Left ventricle myocardium inferior (tissue), 1 donor: ENCODE data around the gene RAB8B. TPM values are rescaled to one million over a fixed set of nuclear protein-coding genes. Genes with fewer than 3 reads are reported as not detected.

Source experiments
- DNase-seq: peaks from one replicate; pipeline ENCODE4 v3.0.0-alpha.2; 2020
- H3K27ac ChIP-seq: fragments of 200-600 bp; replicated peaks from 2 replicates; pipeline ENCODE4 v1.8.0; 2021
- H3K27me3 ChIP-seq: fragments of 200-600 bp; 2 replicates; pipeline ENCODE4 v1.8.0; 2021; ENCODE audit warnings: low read depth
- H3K36me3 ChIP-seq: fragments of 200-600 bp; 2 replicates; pipeline ENCODE4 v1.8.0; 2021
- H3K4me1 ChIP-seq: fragments of 200-600 bp; 2 replicates; pipeline ENCODE4 v1.8.0; 2021
- H3K4me3 ChIP-seq: fragments of 200-600 bp; 2 replicates; pipeline ENCODE4 v1.8.0; 2021; ENCODE audit warnings: mild to moderate bottlenecking, moderate library complexity
- H3K9me3 ChIP-seq: fragments of 200-600 bp; replicated peaks from 2 replicates; pipeline ENCODE4 v1.8.0; 2021
- CTCF ChIP-seq: fragments of 200-600 bp; IDR thresholded peaks from 2 replicates; pipeline ENCODE4 v1.8.0; 2021; ENCODE audit warnings: antibody characterized with exemption, mild to moderate bottlenecking, borderline replicate concordance
- intact Hi-C: fragments of 100-400 bp; cut with micrococcal nuclease; formaldehyde crosslinking; loops from one replicate; pipeline ENCODE4 v1.11.0; 2022
- total RNA-seq: library from RNA; stranded (reverse); fragmentation: NEBNext Ultra II Directional; extraction: Animal tissue kit (Norgen Biotek cat#: 25700); gene quantifications from one replicate; pipeline ENCODE4 v1.2.1, GENCODE V29; 2021
- donor health status: DM: no; HTN: yes; CAD: no; lungs with severe emphysema.

The RAB8B gene
- total RNA-seq, 1 donor from 2014 or later, result 8.1 TPM

- H3K9me3 ChIP-seq, result no peaks in the 10 kb centered on the region
- no peak for TF ChIP-seq CTCF
- intact Hi-C loops, result no loop called here
- H3K27ac ChIP-seq, result no peak overlapping the region
- no peaks in the 10 kb centered on the region for H3K27me3 ChIP-seq
- H3K36me3 ChIP-seq, result peaks cover 45% of the 10 kb centered on the region
- DNase-seq, result no peak
- H3K4me3 ChIP-seq, result no peak overlapping the region
- H3K4me1 ChIP-seq, result no peaks in the 10 kb centered on the region
Observed at GRCh38 chr15:63305260-63305659, 115.9 kb downstream of the RAB8B start.

GRCh38 chr15:63306492-63307073, 117.2 kb downstream of the RAB8B start:
- intact Hi-C loops, result no loop called here
- Histone ChIP-seq H3K4me1 (no peaks in the 10 kb centered on the region), H3K27me3 (no peaks in the 10 kb centered on the region), H3K36me3 (peaks cover 45% of the 10 kb centered on the region), H3K9me3 (no peaks in the 10 kb centered on the region), H3K27ac (no peak overlapping the region), H3K4me3 (no peak overlapping the region)
- DNase-seq, result no peak
- TF ChIP-seq CTCF, result no peak

- Histone ChIP-seq H3K27ac (no peak overlapping the region), H3K4me1 (no peaks in the 10 kb centered on the region), H3K9me3 (no peaks in the 10 kb centered on the region), H3K27me3 (no peaks in the 10 kb centered on the region), H3K36me3 (peaks cover 27% of the 10 kb centered on the region), H3K4me3 (no peak overlapping the region)
- no peak for TF ChIP-seq CTCF
- no peak for DNase-seq
- intact Hi-C loops, result no loop called here
Observed at GRCh38 chr15:63308491-63308890, 119.1 kb downstream of the RAB8B start.

- Histone ChIP-seq H3K36me3 (peaks cover 27% of the 10 kb centered on the region), H3K9me3 (no peaks in the 10 kb centered on the region), H3K4me1 (no peaks in the 10 kb centered on the region), H3K27me3 (no peaks in the 10 kb centered on the region), H3K27ac (no peak overlapping the region), H3K4me3 (no peak overlapping the region)
- intact Hi-C loops, result no loop called here
- no peak for DNase-seq
- TF ChIP-seq CTCF, result no peak
Observed at GRCh38 chr15:63308947-63309346, 119.5 kb downstream of the RAB8B start.

GRCh38 chr15:63310646-63311045, 121.2 kb downstream of the RAB8B start:
- Histone ChIP-seq H3K36me3 (peaks cover 15% of the 10 kb centered on the region), H3K4me3 (no peak overlapping the region), H3K27ac (no peak overlapping the region), H3K27me3 (no peaks in the 10 kb centered on the region), H3K9me3 (no peaks in the 10 kb centered on the region), H3K4me1 (no peaks in the 10 kb centered on the region)
- TF ChIP-seq CTCF, result no peak
- no peak for DNase-seq
- intact Hi-C loops, result no loop called here
